HG03575 (cell line): ENCODE data around the gene MYO3A.

Experiments
- ATAC-seq: cut with Tn5 transposase; IDR thresholded peaks from one replicate; pipeline ENCODE4 v1.9.1; 2021; ENCODE audit not compliant: unreplicated experiment, insufficient number of reproducible peaks, low FRiP score; ENCODE audit errors: extremely low read depth

Gene MYO3A

DNA sequence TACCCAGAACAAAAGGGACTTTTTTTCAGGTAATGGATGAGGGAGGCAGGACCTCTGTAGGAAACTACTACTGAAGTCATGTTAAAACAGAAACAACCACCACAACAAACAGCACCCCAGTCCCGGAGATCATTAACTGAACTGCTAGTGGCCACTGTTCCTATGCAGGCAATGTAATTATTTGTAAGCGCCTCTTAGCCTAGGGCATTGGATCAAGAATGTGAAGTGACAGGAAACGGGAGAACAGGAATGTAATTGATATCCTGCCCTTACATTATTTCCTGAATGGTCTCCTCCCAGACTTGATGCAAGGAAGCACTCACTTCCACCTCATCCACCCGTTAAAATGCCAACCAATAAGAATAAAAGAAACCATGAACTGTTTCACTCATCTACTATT, 265.8 kb downstream of the MYO3A start:
- no peak for ATAC-seq

GRCh38 chr10:26205223-26205622, 271.2 kb downstream of the MYO3A start:
- no peak for ATAC-seq

DNA sequence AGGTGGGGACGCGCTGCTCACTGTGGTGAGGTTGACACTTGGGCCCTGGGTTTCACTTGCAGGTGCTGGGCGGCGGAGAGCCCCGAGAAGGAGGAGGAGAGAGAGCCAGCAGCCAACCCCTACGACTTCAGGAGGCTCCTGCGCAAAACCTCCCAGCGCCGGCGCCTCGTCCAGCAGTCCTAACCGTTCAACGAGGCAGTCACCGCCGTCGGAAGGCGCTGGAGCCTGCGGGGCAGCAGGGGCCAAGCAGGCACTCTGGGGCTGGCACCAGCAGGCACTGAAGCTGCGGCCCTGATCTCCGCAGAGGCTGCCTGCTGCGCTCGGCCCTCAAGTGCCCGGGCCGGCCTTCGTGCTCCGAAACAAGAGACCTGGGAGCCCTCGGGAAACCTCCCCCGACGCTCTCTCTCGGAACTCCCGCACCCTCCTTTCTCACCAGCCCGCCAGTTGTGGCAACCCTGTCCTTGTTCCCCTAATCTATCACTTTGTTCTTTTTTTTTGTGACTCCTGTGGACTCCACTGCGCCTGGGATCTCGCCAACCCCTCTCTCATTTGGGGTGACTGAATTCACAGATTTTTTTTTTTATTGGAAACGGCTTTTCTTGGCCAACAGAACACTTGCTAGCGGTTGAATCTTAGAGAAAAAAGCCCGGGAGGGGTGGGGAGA, 277.9 kb downstream of the MYO3A start:
- ATAC-seq = no peak

DNA sequence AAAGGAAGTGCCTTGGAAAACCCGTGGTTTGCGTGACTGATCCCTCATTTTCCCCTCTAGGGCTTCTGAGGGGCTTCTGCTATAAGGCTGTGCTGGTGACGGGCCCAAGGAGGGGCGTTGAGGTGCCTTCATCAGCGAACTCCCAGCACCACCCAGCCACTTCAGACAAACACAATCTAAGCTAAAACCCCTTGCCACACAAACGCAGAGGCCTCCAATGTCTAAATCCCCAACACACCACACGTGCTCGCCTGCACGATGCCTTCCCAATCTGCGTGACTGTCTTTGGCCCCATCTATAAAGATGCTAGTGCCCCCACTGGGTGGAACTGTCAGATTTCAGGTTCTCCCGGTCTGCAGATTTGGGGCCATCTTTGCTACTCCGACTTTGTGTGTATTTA, 278.5 kb downstream of the MYO3A start:
- no peak for ATAC-seq

- no peak for ATAC-seq
Observed at GRCh38 chr10:26213157-26213800, 279.2 kb downstream of the MYO3A start.

DNA sequence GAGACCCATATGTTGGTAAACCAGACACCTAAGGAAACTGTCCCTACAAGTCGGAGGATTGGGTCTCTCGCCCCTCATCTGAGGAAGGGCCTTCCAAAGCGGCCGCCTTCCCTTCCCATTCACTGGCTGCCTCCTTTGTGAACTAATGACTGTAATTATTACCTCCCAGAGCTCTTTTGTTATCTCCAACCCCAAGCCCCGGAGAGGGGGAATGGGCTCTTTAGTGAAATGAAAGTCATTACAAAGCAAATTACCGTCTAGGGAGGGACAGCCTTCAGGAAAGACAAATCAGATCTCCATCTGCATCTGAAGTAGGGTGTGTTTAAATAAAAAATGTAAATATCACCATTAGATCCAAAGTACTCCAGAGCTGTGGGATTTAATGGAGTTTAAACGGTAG, 280.0 kb downstream of the MYO3A start:
- ATAC-seq = no peak

- ATAC-seq = no peak
Observed at GRCh38 chr10:26214551-26215395, 280.7 kb downstream of the MYO3A start.

GRCh38 chr10:26215396-26215934, 281.4 kb downstream of the MYO3A start:
- no peak for ATAC-seq

DNA sequence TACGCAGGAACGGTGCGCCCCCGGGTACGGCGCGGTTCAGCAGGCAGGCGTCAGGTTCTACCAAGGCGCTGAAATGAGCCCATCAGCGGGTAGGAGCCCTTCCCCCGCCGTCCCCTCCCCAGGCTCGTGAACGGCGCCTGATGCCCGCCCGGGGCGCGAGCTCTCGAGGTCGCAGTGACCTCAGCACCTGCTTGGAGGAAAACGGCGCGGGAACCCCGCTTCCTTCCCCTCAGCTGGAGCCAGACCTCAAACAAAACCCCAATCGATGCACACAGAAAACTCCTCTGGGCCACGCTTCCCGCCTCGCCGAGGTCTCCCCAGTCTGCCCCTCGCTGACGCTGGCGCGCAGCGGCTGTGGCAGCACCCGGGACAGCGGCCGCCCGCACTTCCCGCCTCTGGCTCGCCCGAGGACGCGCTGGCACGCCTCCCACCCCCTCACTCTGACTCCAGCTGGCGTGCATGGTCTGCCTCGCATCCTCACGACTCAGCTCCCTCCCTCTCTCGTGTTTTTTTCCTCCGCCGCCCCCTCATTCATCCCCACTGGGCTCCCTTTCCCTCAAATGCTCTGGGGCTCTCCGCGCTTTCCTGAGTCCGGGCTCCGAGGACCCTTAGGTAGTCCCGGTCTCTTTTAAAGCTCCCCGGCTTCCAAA, 282.0 kb downstream of the MYO3A start:
- ATAC-seq = no peak

- no peak for ATAC-seq
Observed at GRCh38 chr10:26216585-26217395, 282.8 kb downstream of the MYO3A start, which contains the start of gene GAD2. Gene GAD2 (plus strand): TSS chr10:26216774. CDS start chr10:26216810, 36 bp downstream.

DNA sequence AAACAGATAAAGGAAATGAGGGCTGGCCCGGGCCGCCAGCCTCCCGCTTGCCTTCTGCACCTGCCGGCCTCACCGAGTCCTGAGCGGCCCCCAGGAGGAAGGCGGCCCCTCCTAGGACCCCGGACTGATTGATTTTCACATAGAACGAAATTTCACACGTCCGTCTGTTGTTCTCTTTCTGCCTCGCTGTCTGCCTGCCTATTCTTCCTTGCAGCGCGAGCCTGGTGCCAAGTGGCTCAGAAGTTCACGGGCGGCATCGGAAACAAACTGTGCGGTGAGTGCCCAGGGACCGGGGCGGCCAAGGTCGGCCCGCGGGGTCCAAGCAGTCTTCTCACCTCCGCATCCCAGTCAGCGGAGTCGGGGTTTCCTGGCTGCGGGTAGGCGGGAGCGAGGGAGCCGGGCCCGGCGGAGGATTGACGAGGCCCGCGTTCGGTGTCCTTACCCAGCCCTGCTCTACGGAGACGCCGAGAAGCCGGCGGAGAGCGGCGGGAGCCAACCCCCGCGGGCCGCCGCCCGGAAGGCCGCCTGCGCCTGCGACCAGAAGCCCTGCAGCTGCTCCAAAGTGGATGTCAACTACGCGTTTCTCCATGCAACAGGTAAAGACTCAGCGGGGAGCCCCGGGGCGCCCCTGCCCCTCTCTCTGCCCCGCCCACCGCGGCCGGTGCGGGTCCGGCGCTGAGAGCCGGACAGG, 283.5 kb downstream of the MYO3A start:
- no peak for ATAC-seq

DNA sequence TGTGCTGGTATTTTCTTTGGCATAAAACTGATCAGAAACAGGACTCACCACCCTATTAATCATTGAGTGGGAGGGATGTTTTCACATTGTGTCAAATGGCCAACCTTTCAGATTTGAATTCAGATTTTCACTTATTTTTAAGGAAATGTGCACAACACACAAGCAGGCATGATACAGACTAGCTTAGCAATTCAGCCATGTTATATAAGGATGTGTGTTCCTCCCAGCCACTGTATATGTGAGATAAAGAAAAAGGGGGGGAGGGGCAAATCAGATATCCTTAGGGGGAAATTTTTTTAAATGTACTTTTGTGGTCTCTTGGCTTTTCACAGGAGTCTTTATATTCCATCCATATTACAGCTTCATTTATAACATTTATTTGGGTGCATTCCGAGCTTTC, 285.6 kb downstream of the MYO3A start:
- no peak for ATAC-seq

- ATAC-seq = no peak
Observed at GRCh38 chr10:26220901-26221300, 286.9 kb downstream of the MYO3A start.

DNA sequence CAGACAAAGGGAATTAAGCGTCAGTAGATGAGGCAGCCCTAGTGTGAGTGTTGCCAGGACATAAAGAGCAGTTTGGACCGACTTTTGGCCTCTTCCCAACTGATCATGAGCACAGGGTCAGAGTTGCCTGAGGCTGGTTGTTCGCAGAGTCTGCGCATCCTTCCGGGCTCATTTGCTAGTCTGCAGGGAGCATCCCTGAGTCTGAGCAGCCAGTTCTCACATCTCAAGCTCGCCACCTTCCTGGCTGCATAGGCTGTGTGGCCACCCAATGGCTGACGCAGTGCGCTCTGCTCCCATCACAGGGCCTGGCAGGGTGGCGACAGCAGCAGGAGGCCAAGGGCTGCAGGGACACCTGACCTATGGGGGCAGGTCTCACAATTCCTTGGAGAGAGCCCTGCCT, 287.5 kb downstream of the MYO3A start:
- ATAC-seq = no peak

DNA sequence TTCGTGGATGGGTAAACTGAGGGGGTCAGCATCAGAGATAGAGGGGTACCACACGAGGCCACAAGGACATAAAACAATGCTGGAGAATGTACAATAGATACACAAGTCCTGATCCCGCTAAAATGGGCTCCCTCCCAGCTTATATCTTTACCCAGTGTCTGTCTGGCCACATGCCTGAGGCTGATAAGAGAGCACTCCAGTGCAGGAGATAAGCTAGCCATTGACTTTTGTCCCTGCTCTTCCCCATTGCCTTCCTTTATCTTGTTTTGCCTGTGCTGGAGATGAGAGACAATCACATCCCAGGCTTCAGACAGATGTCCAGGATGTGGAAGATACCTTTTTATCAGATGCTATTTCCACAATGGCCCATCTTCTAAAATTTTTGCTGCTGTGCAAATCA, 288.5 kb downstream of the MYO3A start:
- no peak for ATAC-seq

DNA sequence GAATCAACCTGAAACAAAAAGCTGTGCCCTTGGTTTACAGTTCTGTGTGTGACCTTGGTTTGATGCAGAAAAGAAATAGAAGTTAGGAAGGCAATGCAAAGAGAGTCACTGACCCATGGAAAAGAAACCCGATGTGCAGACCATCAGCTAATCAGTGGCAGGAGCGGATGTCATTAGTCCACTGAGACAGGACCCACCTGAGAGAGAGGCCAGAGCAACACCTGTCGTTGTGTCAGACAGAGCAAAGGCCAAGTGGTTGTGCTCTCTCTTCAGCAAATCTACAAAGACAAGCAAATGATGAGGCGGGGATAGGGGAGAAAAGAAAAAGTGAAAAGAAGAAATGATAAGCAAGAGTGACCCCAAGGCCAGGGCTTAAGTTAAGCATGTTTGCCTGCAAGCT, 291.3 kb downstream of the MYO3A start:
- ATAC-seq = no peak

GRCh38 chr10:26227786-26228185, 293.8 kb downstream of the MYO3A start:
- no peak for ATAC-seq

DNA sequence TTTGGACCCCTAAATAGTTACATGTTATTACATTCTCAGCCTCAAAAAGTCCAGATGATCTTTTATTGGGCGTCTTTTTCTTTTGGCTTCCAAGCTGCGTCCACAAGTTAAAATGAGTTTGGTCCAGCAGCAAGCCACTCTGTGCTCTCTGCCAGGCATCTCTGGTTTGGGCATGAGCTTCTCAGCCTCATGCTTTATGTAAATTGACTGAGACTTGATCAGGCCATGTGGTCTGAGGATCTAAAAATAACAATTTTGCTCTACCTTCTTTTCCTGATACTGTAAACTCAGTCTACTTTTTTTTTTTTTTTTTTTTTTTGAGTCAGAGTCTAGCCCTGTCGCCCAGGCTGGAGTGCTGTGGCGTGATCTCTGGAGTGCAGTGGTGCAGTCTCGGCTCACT, 298.1 kb downstream of the MYO3A start:
- ATAC-seq = no peak
